GM12801 (cell line): ENCODE results near the gene PTCD1.

Experiments
- CTCF ChIP-seq: IDR thresholded peaks from one replicate; pipeline ENCODE4 v1.5.1; 2011; ENCODE audit warnings: control low read depth; ENCODE audit not compliant: insufficient read length; ENCODE audit errors: extremely low read depth

PTCD1 gene

GRCh38 chr7:99469381-99470065 is 30.9 kb upstream of the PTCD1 start:
- TF ChIP-seq CTCF, result no peak

GRCh38 chr7:99468336-99468918 is 29.8 kb upstream of the PTCD1 start:
- TF ChIP-seq CTCF, result no peak

- TF ChIP-seq CTCF, result no peak
These were observed 26.8 kb upstream of the PTCD1 start for GRCh38 chr7:99465421-99465768.

GRCh38 chr7:99461221-99461620 is 22.6 kb upstream of the PTCD1 start:
- no peak for TF ChIP-seq CTCF

- no peak for TF ChIP-seq CTCF
These were observed 22.1 kb upstream of the PTCD1 start for GRCh38 chr7:99460651-99461050.

- no peak for TF ChIP-seq CTCF
These were observed 20.5 kb upstream of the PTCD1 start for GRCh38 chr7:99459087-99459486.

- no peak for TF ChIP-seq CTCF
These were observed 19.3 kb upstream of the PTCD1 start for GRCh38 chr7:99457650-99458493.
